GDM1 (cell line): ENCODE measurements around the gene CRYBG1.
"Not testable (repeated sequence)": the region's sequence is repeated elsewhere in the genome, so short reads cannot be mapped to it uniquely, and the experiment has no call there.

Experiments
- DNase-seq: peaks from one replicate; lab custom pipeline; 2025; lab: John Stamatoyannopoulos, UW

Gene CRYBG1

DNA sequence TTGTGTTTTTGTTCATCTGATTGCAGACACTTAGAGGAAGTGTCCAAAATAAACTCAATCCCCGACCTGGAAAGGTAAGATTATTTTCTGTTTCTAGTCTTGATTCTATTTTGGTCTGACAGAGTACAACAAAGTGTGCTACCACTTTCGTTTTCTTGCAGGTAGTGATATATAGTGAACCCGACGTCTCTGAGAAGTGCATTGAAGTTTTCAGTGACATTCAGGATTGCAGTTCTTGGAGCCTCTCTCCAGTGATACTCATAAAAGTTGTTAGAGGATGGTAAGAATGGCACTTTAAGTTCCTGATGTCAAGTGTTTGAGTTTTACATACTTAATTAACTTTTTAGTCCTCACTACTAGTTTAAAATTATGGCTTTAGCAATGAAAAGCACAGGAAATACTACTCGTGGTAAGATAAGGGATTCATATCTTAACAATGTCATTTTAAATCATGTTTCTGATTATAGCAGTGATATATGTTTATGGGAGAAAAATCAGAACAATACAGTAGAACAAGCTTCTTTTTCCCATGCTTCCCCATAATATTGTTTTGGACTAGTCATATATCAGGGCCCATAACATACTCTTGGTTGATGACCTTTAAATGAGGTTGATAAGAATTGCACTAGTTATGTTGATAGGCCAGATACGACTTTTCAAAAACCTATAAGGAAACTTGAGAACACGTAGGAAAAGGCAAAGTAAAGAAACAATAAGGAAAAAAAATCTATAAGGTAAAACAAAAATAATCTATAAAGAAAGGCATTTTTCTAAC, 164.8 kb downstream of the CRYBG1 start:
- no peak for DNase-seq

DNA sequence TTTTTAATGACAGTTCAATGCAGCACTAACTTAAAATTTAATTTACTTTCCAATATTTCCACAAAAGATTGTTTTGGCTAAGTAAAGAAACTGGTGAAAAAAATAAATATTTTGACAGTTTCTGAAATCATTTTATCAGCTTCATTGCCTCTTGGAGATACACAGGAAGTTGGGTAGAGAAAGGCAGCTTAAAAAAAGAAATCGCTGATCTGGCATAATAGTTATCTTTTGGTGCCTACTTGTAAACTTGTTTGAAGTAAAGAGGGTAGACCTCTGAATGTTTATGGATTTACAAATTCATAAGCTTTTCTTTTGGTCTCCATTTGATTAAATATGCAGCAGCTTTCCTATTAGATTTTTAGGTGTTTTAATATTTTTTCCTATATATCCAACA, 165.4 kb downstream of the CRYBG1 start:
- DNase-seq, result no peak

DNA sequence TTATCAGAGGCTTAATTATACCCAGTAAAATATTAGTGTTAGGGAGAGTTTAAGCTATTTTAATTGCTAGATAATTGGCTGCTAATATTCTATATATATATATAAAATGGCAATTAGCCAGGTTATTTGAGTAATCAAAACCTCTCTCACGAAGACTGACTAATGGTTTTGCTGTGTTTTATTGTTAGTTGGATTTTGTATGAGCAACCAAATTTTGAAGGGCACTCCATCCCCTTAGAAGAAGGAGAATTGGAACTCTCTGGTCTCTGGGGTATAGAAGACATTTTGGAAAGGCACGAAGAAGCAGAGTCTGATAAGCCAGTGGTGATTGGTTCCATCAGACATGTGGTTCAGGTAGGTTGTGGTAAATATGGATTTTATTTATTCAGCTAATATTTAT, 166.6 kb downstream of the CRYBG1 start:
- DNase-seq, result no peak

DNA sequence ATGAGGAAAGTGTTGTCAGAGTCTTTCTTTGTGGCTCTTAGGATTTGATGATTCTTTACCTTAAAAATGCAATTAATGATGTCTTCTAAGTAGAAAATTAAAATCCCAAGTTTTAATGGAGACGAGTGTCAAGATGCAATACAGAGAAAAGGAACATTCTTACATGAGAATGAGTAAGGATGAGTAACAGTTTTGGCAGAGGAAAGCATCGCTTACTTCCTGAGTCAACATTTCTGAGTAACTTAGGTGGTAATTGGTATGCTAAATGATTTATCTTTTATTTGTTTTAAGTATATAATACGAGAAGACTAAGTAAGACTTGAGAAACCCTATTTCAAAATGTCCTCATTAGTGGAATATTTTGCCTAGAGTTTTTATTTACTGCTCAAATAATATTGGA, 167.5 kb downstream of the CRYBG1 start:
- DNase-seq, result no peak

DNA sequence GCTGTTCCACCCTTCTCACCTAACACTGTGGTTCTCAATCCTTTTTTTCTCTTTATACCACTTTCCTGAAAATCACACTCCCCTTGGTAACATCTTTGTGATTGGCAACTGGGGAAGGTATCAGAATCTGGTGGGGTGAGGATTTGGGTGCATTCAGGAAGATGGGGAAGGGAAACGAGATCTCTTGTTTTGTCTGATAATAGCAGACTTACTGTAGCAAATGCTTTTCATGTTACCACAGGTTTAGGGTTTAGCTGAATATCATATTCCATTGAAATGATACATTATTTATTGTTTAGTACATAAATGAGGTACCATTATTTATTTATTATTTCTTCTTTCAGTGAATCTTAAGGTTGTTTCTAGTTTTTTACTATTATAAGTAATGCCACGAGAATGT, 168.0 kb downstream of the CRYBG1 start:
- DNase-seq, result no peak

DNA sequence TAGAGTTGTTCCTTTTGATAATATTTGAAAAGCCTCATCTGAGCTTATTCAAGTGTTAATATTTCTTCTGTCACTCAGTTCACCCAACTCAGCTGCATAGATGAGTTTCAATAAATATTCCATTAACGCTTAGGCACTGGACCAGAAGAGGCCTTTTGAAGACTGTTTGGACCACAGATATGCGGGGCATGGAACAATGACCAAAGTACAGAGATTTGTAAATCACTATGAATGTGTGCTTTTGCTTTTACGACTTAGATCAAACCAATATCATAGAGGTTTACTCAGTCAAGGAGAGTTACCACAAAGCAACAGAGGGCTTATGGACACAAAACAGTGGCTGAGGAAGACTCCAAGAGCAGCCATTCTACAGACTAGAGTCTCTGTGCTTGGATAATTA, 168.9 kb downstream of the CRYBG1 start:
- no peak for DNase-seq

DNA sequence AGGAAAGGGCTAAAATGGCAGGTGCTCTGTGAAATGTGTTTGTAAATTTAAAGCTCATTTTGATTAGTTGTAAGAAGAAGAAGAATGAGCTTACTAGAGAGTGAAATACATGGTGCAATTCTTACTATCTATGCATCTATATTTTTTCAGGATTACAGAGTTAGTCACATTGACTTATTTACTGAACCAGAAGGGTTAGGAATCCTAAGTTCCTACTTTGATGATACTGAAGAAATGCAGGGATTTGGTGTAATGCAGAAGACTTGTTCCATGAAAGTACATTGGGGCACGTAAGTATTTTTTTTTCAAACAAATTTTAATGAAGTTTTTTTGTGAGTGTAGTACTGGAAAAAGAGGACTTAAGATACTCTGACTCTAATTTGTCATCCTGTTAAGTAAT, 169.5 kb downstream of the CRYBG1 start:
- DNase-seq, result no peak

DNA sequence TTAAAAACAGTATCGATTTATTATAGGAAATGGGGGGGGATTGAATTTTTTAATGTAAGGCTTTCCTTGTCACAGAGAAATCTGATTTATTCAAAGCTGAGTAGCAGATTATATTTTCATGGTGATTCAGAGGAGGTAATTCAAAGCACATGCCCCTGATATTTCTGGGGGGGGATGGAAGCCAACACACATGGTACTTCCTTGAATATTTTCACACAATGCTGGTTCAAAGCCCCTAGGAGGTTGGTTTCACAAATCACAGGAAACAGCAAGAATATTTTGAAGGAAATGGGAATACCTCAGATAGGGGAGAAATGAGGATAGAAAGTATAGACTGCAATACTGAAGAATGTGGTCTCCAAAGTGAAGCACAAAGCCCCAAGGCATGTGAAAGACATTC, 170.0 kb downstream of the CRYBG1 start:
- DNase-seq, result no peak

DNA sequence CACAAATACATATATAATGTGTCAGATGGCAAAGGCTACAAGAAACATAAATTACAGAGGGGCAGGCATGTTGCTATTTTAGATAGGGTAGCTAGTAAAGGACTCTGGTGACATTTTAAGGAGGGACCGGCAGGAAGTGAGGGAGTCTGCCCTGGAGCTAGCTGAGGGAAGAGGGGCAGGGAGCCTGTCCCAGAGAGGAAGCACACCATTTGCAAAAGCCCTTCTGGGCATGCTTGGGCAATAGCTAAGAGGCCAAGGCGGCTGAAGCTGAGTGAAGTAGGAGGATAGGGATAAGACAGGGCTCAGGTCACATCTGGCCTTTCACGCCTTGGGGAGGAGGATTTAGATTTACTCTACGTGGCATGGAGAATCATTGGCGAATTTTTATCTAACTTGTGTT, 172.5 kb downstream of the CRYBG1 start:
- no peak for DNase-seq

DNA sequence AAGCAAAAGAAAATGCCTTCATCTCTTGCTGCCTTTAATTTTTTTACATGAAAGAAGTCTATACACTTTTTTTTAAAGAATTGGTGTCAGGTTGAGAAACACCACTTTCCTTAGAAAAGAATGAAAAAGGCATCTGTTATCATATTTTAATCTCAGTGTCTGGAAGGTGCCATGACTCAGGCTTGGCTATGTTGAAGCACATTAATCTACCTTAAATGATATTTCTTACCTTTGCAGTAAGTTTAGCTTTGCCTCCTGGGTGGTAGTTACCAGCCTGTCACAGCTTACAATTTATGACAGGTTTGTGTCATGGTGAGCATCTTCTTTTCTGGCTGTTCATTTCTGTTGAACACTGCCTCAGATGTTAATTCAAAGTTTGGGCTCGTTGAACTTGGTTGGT, 173.5 kb downstream of the CRYBG1 start:
- no peak for DNase-seq

DNA sequence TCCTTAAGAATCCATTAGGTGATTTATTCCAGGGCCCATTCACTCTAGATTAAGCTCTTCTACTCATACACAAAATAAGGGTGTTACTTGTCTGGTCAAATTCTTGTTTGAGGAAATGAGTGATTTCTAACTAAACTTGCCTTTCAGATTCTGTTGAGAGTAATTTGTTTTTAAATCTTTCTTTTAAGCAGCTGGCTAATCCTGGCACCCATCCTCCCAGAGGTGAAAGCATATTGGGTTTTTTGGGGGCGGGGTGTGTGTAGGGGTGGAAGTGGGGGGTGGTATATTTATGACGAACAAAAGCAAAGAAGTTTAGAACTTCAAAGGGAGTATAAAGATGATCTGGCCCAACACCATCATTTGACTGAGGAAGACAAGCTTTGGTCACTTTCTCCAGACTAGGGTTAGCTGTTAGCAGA, 174.1 kb downstream of the CRYBG1 start:
- DNase-seq, result no peak

DNA sequence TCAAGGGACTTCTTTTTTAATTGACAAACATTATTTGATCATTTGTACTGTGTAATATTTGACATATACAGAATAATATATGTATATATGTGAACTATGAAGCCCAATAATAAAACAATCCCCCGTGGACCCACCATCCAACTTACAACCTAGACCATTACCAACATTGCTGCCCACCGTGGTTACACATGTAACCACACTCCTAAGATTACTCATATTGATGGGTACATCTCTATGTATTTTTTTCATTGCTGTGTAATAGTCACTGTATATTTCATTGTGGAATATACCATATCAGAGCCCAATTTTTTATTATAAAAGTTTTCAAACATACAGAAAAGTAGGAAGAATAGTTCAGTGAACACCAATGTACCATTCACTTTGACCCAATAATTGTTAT, 174.5 kb downstream of the CRYBG1 start:
- DNase-seq, result no peak

DNA sequence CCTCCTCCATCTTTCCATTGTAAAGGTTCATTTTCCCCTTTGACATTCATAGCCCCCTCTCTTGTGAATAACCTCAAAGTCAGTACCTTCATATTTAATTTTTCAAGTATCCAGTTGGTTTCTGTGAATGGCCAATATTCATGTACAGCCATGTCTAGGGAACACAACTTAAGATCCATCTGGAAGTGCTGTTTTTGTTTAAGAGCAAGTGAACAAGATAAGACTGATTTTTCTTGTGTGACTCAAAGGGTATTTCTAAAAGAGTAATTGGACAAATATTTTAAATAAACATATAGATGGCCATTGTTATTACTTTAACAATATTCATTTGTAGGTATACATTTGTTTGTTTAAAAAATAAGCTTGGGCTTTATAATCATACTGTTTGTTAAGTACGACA, 175.8 kb downstream of the CRYBG1 start:
- no peak for DNase-seq

DNA sequence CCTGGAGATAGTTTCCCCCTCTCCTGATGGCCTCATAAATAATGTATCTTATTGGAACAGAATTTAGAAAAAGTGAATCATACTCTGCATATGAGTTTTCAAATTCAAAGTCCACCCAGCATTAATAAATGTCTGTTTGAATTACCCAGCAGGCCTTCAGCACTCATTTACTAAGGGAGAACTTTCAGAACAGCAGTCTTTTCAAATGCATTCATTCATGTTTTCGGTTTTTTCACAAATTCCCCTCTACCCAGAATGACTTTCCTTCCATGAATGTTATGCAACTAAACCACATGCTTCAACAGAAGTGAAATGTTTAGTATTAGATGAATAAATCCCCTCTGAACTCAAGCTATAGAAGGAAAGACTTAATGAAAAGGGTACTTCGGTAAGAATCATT, 176.3 kb downstream of the CRYBG1 start:
- no peak for DNase-seq

DNA sequence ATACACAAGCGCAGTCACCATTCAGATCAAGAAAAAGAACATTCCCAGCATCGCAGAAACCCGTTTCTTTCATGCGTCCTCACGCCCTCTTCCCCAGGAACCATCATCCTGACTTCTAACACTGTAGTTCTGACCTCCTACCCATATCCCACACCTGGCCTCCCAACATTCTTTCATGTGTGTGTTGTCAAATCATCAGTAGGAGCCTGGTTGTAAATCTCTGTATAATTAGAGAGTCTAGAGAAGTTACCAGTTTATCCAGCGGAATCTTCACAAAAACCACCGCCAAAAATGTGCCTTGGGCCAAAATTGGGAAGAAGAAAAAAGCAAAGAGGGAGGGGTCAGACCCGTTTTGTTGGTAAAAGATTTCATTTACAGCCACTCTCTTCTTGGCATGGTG, 177.1 kb downstream of the CRYBG1 start:
- no peak for DNase-seq

DNA sequence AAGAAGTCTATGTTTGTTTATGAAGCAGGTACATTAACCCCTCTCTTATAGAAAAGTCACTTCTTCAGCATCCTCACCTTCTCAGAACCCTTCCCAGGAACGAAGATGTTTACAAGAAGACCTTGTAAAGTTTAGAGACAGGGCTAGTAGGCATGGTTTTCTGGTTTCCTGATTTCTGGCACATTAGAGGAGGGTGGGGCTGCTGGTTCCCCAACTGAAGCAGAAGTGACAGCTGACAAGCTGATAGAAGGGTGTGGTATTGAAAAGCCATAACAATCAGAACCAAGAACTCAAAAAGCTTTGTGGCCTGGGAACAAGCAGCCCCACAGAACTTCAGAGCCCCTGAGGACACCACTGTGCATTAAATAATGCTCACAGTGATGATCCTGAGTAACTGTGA, 177.6 kb downstream of the CRYBG1 start:
- no peak for DNase-seq

DNA sequence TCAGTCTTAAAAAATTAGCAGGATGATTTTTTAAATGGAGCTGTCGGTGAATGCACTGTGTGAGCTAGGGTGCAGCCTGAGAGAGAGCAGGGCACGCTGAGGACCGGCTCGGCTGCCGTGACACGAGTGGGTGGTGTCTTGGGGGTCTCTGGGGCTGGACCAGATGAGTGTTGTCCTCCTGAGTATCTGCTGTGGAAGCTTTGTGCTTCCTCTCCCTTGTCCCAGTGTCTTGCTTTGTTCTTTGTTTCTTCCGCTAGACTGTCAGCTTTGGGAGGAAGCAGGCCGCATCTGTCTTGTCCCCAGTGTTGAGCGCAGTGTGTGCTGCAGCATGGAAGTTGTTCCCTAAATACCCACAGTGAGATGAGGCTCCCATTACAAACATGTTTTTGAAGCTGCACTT, 179.4 kb downstream of the CRYBG1 start:
- DNase-seq, result no peak

DNA sequence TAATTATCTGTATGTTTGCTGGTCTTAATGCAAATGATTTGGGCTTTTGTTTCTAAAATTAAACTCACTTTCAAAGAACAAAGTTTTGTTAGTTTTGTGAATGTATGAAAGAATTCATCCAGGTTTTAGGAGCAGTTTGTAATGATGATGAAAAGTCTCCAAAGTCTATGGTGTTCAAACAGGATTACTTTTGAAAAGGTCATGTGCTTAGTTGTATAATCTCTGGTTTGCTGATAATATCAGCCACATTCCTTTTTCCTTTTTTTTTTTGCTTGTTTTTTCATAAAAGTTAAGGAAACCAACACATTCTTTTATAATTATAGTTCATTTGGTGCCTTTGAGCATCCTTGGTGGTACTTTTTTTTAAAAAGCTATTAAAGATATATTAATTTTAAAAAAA, 179.9 kb downstream of the CRYBG1 start:
- no peak for DNase-seq

DNA sequence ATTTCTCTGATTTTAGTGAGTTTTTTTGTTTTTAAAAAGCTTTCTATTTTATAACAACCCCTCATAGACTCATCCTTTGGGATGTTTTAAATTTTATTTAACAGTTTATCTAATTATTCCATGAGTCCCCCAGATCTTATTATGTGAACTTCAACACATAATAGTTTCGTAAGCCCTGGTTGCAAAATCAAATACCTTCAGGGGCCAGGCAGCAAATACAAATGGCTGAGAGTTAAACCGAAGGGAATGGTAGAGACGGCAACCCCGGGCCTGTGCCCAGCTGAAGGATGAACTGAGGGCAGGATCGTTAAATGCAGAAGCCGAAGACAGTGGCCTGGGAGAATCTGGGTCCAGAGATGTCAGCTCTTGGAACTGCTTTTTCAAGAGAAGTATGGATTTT, 180.4 kb downstream of the CRYBG1 start:
- DNase-seq, result no peak

DNA sequence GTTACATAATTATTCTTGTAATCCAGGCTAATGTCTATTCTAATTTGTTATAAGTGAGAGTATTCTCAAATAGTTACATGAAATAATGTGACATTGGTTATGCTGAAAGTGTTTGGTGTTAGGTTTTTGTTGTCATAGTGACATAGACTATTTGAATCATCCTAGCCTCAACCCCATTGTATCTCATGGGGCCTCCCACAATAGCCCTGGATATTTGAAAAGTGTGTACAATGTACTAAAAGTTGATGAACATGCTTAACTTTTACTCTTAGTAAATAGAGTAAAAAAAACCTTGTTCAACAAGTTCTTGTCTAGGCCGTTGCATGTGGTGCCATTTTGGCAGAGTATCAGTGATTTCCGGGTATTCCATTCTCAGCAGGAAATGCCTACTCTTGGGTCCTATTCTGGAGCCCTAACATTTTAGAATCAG, 185.8 kb downstream of the CRYBG1 start:
- no peak for DNase-seq

DNA sequence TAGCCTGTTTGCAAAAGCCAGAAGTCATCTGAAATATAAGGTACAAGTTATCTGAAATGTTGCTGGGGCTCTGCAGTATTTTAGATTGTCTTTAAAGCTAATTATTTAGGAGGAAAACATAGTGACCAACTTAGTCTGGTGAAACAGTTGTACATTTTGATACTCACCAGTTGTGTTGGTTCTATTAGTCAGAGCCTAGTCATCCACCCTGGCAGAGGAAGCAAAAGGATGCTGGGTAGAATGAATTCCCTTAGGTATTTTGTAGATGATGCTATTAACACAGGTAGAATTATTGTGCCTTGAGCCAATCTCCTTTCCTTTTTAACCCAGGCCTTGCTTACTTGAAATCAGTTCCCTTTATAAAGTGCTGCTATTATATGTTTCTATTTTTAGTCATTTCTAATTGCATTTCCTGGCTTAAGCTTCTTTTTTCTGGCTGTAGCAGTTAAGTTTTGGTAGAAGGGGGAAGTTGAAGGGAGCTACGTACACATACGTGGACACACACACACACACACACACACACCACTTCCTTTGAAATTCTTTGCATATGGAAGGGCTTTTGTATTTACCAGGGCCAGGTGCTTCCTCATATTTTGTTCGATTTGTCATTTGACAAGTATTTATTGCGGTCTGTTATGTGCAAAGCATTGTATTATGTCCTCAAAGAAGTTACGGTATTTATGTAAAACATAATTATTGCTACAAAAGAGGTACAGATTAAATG, 186.3 kb downstream of the CRYBG1 start:
- DNase-seq, result peak; percentile 39

DNA sequence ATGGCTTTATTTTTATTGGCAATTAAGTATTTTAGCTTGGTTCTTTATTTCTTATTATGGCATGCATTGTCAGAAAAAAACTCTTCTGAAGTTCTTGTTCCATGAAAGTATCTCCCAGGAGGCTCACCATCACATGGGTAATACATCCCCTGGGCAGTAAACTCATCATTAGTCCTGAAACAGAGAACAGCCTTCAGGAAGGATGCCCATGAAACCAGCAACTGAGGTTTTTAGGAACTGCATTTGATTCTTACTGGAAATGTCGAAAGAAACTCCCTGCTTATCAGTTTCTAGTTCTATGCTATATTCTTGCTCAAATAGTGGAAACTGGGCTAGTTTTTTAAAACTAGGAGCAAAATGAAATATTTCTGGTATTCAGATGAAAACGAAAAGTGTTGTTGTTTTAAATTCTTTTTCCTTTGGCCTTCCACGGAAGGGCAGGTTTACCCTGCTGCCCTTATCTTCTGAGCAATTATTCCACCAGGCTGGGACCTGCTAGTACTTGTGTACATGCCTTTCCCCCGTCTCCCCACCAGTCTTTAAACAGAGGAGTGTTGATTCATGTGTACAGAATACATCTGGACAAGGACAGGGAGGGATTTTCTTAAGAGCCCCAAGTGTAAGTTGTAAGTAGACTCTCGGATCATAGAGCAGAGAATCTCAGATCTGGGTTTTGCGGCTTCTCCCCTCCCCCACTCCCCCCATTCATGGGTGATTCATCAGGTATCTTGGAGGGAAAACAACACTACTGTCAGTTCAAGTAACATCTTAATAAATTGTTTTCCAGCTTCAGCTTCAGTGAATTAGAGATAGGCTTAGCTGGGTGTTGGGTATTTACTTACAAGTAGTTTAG, 187.3 kb downstream of the CRYBG1 start:
- DNase-seq, result no peak

DNA sequence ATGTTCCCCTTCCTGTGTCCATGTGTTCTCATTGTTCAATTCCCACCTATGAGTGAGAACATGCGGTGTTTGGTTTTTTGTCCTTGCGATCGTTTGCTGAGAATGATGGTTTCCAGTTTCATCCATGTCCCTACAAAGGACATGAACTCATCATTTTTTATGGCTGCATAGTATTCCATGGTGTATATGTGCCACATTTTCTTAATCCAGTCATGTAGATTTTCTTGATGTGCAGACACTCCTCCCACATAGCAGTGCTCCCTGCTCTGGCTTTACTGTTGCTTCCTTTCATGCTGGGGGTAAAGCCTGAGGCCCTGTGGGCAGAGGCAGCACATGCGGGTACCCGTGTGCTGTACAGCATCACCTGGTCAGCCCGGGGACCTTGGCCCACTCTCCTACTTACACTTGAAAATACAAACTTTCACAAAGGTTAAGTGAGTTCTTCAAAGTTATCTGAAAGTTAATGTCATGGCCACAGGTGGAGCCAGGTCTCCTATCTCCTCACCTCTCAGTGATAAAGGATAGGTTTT, 188.5 kb downstream of the CRYBG1 start:
- DNase-seq, result not testable (repeated sequence)
